Measurements from ENCODE around the gene CRY2.

GRCh38 chr11:45798793-45799441 is 48.4 kb upstream of the CRY2 start:
- TF ChIP-seq CTCF (IDR thresholded peaks at IDR 0.05) (no peak), POLR2A (IDR thresholded peaks at IDR 0.05) (no peak)
